ENCODE data around the gene GABRD.

GABRD gene

GRCh38 chr1:2053784-2054376 is 34.7 kb downstream of the GABRD start:
- Histone ChIP-seq H3K4me3 (ENCODE audit: low read depth, low read length) (no peak overlapping the region), H3K9me3 (ENCODE audit: severe bottlenecking) (no peaks in the 10 kb centered on the region), H3K27ac (no peak overlapping the region), H3K27me3 (ENCODE audit: insufficient read depth, low read depth, severe bottlenecking) (no peaks in the 10 kb centered on the region), H3K36me3 (peaks cover 18% of the 10 kb centered on the region)
- DNase-seq: no peak
- TF ChIP-seq, protein P1, sequence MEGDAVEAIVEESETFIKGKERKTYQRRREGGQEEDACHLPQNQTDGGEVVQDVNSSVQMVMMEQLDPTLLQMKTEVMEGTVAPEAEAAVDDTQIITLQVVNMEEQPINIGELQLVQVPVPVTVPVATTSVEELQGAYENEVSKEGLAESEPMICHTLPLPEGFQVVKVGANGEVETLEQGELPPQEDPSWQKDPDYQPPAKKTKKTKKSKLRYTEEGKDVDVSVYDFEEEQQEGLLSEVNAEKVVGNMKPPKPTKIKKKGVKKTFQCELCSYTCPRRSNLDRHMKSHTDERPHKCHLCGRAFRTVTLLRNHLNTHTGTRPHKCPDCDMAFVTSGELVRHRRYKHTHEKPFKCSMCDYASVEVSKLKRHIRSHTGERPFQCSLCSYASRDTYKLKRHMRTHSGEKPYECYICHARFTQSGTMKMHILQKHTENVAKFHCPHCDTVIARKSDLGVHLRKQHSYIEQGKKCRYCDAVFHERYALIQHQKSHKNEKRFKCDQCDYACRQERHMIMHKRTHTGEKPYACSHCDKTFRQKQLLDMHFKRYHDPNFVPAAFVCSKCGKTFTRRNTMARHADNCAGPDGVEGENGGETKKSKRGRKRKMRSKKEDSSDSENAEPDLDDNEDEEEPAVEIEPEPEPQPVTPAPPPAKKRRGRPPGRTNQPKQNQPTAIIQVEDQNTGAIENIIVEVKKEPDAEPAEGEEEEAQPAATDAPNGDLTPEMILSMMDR (IDR thresholded peaks at IDR 0.05; ENCODE audit: low read depth, low read length): no peak

GRCh38 chr1:2054560-2054959 is 35.4 kb downstream of the GABRD start:
- Histone ChIP-seq H3K36me3 (peaks cover 23% of the 10 kb centered on the region), H3K9me3 (ENCODE audit: severe bottlenecking) (no peaks in the 10 kb centered on the region), H3K27me3 (ENCODE audit: insufficient read depth, low read depth, severe bottlenecking) (no peaks in the 10 kb centered on the region), H3K27ac (no peak overlapping the region), H3K4me3 (ENCODE audit: low read depth, low read length) (no peak overlapping the region)
- TF ChIP-seq, protein P1 (IDR thresholded peaks at IDR 0.05; ENCODE audit: low read depth, low read length): no peak
- DNase-seq: no peak

DNA sequence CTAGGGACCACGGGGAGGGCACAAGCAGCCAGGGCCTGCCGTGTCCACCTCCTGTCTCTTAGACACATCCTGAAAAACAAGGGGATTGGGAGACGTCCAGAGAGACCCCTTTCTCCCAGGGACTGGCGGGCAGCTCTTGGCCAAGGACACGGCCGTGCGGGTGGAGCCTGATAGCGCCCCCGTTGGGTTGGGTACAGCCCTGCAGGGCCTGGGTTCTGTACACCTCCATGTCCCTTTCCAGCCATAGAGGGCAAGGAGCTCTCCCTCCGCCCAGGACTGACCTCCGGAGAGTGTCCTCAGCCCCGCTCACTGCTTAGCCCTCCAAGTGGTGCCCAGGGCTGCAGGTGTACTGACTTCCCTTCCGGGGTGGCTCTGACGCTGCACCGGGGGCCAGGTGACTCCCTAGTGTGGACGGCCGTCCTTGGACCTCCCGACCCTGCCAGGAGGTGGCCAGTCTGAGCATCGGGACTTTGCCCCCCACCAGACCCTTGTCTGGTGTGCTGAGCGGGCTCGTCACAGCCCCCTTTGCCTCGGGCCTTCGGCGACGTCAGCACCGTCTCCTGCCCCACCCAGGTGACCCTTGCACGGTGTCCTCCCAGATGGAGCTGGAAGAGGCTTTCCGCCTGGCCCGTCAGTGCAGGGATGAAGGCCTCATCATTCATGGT is 36.9 kb downstream of the GABRD start:
- peaks cover 28% of the 10 kb centered on the region for H3K36me3 ChIP-seq
- no peak for DNase-seq
- no peaks in the 10 kb centered on the region for H3K9me3 ChIP-seq (ENCODE audit: severe bottlenecking)
- TF ChIP-seq, protein P1 (IDR thresholded peaks at IDR 0.05; ENCODE audit: low read depth, low read length): peak; percentile 31; the same call in 1 of the 2 replicates
- no peak overlapping the region for H3K4me3 ChIP-seq (ENCODE audit: low read depth, low read length)
- no peak overlapping the region for H3K27ac ChIP-seq
- no peaks in the 10 kb centered on the region for H3K27me3 ChIP-seq (ENCODE audit: insufficient read depth, low read depth, severe bottlenecking)

DNA sequence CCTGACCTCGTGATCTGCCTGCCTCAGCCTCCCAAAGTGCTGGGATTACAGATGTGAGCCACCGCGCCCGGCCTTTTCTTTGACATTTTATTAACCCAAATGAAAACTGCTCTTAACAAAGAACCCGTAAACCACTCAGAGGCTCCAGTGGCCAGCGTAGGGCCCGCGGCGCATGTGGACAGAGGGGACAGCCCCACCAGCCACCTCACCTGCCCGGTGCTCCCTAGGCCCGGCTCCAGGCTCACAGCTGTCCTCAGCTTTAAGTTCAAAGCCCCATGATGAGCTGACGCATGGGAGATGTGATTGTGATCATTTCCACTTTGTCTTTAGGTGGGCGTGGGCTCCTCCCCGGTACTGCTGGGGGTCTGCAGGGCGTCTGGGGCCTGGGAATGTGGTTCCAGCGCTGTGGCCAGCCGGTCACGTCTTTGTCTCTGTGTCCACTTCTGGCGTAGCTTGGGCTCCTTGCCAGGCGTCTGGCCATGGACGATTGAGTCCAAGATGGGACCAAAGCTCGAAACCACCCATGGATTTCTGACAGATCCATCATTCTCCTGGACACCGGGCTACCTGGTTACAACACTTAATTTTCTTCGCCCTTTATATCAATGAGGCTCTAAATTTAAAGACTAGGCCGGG is 37.9 kb downstream of the GABRD start:
- no peak for DNase-seq
- Histone ChIP-seq H3K36me3 (peaks cover 32% of the 10 kb centered on the region), H3K9me3 (ENCODE audit: severe bottlenecking) (no peaks in the 10 kb centered on the region), H3K27me3 (ENCODE audit: insufficient read depth, low read depth, severe bottlenecking) (no peaks in the 10 kb centered on the region), H3K4me3 (ENCODE audit: low read depth, low read length) (no peak overlapping the region), H3K27ac (no peak overlapping the region)
- TF ChIP-seq, protein P1 (IDR thresholded peaks at IDR 0.05; ENCODE audit: low read depth, low read length): no peak

- peaks cover 34% of the 10 kb centered on the region for H3K36me3 ChIP-seq
- no peaks in the 10 kb centered on the region for H3K9me3 ChIP-seq (ENCODE audit: severe bottlenecking)
- no peak for DNase-seq
- H3K27me3 ChIP-seq (ENCODE audit: insufficient read depth, low read depth, severe bottlenecking): no peaks in the 10 kb centered on the region
- TF ChIP-seq, protein P1 (IDR thresholded peaks at IDR 0.05; ENCODE audit: low read depth, low read length): no peak
- H3K27ac ChIP-seq: no peak overlapping the region
- H3K4me3 ChIP-seq (ENCODE audit: low read depth, low read length): no peak overlapping the region
Measured at GRCh38 chr1:2059290-2059953, 40.3 kb downstream of the GABRD start.
